Prostate gland (tissue), 2 donors: ENCODE measurements around the gene ZNF625. TPM values are rescaled to one million over a fixed set of nuclear protein-coding genes. Genes with fewer than 3 reads are reported as not detected.

Experiments
- DNase-seq: peaks from one replicate; pipeline ENCODE4 v3.0.0-alpha.2; 2019; ENCODE audit warnings: low spot score
- H3K27ac ChIP-seq, 2 donors: fragments of 200-600 bp; sonication (generic); 2 replicates each; pipeline ENCODE4 v1.5.1; 2017 to 2019
- H3K27me3 ChIP-seq: fragments of 200-600 bp; sonication (generic); replicated peaks from 2 replicates; pipeline ENCODE4 v1.5.1; 2019; ENCODE audit not compliant: insufficient read depth
- H3K36me3 ChIP-seq, 2 donors: fragments of 200-600 bp; sonication (generic); 1 replicate in 1 of 2; 2 replicates in 1 of 2; pipeline versions ENCODE4 v1.5.1 to v1.8.1; 2017 to 2019
- H3K4me1 ChIP-seq: fragments of 200-600 bp; sonication (generic); replicated peaks from 2 replicates; pipeline ENCODE4 v1.5.1; 2019
- H3K4me3 ChIP-seq, 2 donors: fragments of 200-600 bp; sonication (generic); 2 replicates each; pipeline ENCODE4 v1.5.1; 2017 to 2019
- H3K9me3 ChIP-seq: fragments of 200-600 bp; sonication (generic); 2 replicates; pipeline ENCODE4 v1.5.1; 2017
- POLR2A ChIP-seq: fragments of 450-650 bp; IDR thresholded peaks from one replicate; pipeline ENCODE4 v1.6.1; 2016; ENCODE audit warnings: antibody characterized with exemption, mild to moderate bottlenecking
- POLR2AphosphoS5 ChIP-seq: sonication (generic); formaldehyde crosslinking; IDR thresholded peaks from one replicate; pipeline ENCODE4 v1.6.1; 2017; ENCODE audit warnings: antibody characterized with exemption
- WGBS: methylation state at CpG from one replicate; pipeline ENCODE4 v1.1.5; 2018; 5-methylcytosine and 5-hydroxymethylcytosine counted together
- intact Hi-C: fragments of 100-400 bp; cut with DNase I; formaldehyde crosslinking; loops from one replicate; pipeline ENCODE4 v1.14.2; 2022
- total RNA-seq, 2 donors: library from RNA; depleted of rRNA; stranded (reverse); fragments of >200 nt; gene quantifications; one replicate each; pipeline ENCODE4 v1.1.0, GENCODE V29; 2016
- TF ChIP-seq, protein P1 (sequence below), 4 experiments: fragments of 200-600 bp in 2 of 4; fragments of 450-650 bp in 2 of 4; sonication (generic) in 2 of 4; IDR thresholded peaks; 1 replicate in 3 of 4; 2 replicates in 1 of 4; pipeline ENCODE4 v1.5.1; 2016 to 2019; ENCODE audit warnings: antibody characterized with exemption in 4 of 4, mild to moderate bottlenecking in 2 of 4, moderate library complexity in 2 of 4

ZNF625 gene
- total RNA-seq, 2 donors from 2014 or later: 7.8 to 15.6 TPM

DNA sequence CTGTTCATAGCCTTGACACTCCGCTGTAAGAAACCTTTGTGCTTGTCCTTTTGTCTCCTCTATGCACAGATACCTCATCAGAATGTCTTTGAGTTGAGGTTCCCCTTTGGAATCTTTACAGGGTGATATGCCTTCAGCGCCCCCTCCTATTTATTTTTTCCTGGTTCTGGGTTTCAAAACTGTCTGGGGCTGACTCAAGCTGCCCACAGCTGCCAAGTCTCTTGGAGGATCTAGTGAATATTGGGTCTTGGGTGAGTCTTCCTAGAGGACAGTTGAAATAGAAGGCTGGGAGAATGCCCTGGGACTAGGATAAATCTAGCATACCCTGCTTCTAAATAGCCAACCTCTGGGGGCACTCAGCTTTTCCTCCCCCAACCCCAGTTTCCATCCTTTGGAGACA, 7.3 kb upstream of the ZNF625 start:
- no peaks in the 10 kb centered on the region for H3K27me3 ChIP-seq
- H3K36me3 ChIP-seq: no peaks in the 10 kb centered on the region
- TF ChIP-seq POLR2A (no peak), POLR2AphosphoS5 (no peak)
- TF ChIP-seq, protein P1, sequence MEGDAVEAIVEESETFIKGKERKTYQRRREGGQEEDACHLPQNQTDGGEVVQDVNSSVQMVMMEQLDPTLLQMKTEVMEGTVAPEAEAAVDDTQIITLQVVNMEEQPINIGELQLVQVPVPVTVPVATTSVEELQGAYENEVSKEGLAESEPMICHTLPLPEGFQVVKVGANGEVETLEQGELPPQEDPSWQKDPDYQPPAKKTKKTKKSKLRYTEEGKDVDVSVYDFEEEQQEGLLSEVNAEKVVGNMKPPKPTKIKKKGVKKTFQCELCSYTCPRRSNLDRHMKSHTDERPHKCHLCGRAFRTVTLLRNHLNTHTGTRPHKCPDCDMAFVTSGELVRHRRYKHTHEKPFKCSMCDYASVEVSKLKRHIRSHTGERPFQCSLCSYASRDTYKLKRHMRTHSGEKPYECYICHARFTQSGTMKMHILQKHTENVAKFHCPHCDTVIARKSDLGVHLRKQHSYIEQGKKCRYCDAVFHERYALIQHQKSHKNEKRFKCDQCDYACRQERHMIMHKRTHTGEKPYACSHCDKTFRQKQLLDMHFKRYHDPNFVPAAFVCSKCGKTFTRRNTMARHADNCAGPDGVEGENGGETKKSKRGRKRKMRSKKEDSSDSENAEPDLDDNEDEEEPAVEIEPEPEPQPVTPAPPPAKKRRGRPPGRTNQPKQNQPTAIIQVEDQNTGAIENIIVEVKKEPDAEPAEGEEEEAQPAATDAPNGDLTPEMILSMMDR (IDR thresholded peaks at IDR 0.05): no peak
- H3K27ac ChIP-seq: peak overlapping the region; percentile 86 to 92
- intact Hi-C loops: loop anchor here (5.0 to 10.0 kb wide), 2 partner anchors 102 to 201 kb away; partner anchors contain the start of genes ZNF442 and ZNF844
- DNase-seq: no peak
- no peaks in the 10 kb centered on the region for H3K9me3 ChIP-seq
- peaks cover 4% of the 10 kb centered on the region for H3K4me1 ChIP-seq
- WGBS: 8% methylated on average over 2 of the region's 2 CpGs
- peak overlapping the region; percentile 72 to 89 for H3K4me3 ChIP-seq

DNA sequence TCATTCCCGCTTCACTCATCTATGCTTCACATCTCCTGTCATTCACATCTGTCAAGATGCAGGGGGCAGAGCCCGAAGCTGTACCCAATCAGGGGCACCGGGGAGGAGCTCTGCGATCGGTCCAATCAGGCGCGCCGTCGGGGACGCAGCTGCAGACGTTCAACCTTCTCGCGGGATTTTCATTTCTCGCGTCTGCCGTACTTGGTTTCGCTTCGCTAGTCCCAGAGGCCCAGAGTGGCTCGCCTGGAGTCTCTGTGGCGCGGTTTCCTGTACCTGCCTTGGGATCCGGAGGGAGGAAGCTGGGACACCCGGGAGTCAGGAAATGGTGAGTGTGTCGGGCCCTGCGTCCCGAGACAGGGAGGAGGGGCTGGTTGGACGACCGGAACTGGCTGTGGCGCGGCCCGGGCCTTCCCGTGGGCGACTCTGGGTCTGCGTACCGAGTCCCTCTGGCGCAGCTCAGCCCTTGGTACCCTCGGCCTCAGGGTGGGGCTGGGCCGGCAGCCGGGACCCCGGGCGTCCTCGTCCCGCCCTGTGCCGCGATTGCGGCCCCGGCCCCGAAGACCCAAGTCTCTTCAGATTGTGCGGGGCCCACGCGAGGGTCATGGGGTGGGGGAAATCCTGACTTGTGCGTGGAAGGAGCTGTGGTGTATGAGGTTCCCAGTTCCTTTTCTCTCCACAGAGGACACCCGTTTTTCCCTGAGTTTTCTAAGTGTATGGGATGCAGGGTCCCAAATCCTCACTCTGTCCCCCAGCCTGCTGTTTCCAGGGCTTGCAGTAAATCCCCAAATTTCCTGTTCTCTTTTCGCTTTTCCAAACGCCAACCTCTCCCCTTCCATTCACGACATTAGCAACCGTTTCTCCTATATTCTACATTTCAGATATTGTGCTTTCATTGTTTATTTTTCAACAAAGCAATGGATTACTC, 6.6 kb upstream of the ZNF625 start, which contains the start of gene ZNF136:
TSS of gene ZNF136 (plus strand) at position 215 of the 925 bp plus-strand sequence. CDS start at position 323, 108 bp downstream.
- peak; percentile 82 for TF ChIP-seq POLR2A
- peak; percentile 91 for TF ChIP-seq POLR2AphosphoS5
- TF ChIP-seq, protein P1 (IDR thresholded peaks at IDR 0.05): no peak
- Histone ChIP-seq H3K27ac (peak within 1 kb of the TSS; percentile 86 to 92), H3K9me3 (no peaks in the 10 kb centered on the region), H3K36me3 (no peaks in the 10 kb centered on the region), H3K4me3 (peak within 1 kb of the TSS; percentile 72 to 89), H3K4me1 (peaks cover 4% of the 10 kb centered on the region), H3K27me3 (no peaks in the 10 kb centered on the region)
- WGBS: under 1% methylated on average over 57 of the region's 57 CpGs
- intact Hi-C loops: loop anchor here (5.0 to 10.0 kb wide), 2 partner anchors 101 to 202 kb away; partner anchors contain the start of genes ZNF442 and ZNF844
- DNase-seq: peak; percentile 89

DNA sequence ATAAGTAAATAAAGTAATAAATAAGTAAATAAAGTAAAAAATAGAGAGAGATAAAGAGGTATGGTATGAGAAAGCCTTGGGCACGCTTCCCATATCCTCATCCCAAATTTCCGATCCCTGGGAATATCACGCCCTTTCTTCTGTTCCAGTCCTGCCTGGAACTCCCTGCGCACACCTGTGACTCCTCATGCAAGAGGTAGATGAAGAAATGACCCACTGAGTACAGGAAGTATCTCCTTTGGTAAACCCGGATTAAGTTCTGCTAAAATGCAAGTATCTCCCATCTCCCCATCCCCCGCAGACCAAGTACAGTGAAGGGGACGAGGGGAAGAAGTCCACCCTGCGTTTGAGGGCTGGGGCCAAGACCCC, 6.0 kb upstream of the ZNF625 start:
- H3K36me3 ChIP-seq: no peaks in the 10 kb centered on the region
- intact Hi-C loops: loop anchor here (5.0 to 10.0 kb wide), 2 partner anchors 100 to 202 kb away; partner anchors contain the start of genes ZNF442 and ZNF844
- peak overlapping the region; percentile 86 to 92 for H3K27ac ChIP-seq
- TF ChIP-seq POLR2A (no peak), POLR2AphosphoS5 (no peak)
- TF ChIP-seq, protein P1 (IDR thresholded peaks at IDR 0.05): no peak
- peak overlapping the region; percentile 72 to 89 for H3K4me3 ChIP-seq
- H3K27me3 ChIP-seq: no peaks in the 10 kb centered on the region
- DNase-seq: no peak
- 16% methylated on average over 8 of the region's 8 CpGs for WGBS
- H3K4me1 ChIP-seq: peaks cover 4% of the 10 kb centered on the region
- H3K9me3 ChIP-seq: no peaks in the 10 kb centered on the region

DNA sequence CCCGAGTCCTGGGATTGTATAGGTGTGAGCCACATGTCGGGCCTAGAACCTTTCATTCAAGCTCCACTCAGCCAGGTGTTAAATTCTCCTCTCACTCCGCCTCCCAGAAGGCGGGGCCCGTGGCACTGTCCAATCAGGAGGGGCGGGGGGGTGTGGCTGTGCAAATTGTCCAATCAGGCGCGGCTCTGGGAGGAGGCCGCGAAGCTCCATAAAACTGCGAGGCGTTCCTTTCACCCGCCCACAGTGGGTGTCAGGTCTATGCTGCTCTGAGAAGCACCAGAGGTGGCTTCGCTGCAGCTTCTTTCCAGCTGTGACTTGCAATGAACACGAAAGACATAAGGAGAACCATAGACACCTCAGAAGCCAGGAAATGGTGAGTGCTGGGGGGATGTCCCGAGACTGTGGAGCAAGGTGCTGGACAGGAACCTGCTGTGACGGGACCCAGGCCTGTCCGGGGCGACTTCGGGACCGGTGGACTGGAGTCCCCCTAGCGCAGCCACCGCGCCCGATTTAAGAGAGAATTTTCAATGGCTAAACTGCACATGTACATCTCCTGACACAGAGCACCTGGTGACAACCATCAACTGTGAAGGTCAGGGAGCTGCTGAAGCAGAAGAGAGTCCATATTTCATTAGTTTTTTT, 3.4 kb upstream of the ZNF625 start:
- Histone ChIP-seq H3K4me3 (no peak overlapping the region), H3K27ac (no peak overlapping the region), H3K9me3 (no peaks in the 10 kb centered on the region), H3K27me3 (no peaks in the 10 kb centered on the region), H3K4me1 (peaks cover 4% of the 10 kb centered on the region), H3K36me3 (no peaks in the 10 kb centered on the region)
- no peak for DNase-seq
- intact Hi-C loops: loop anchor here (5.0 to 10.0 kb wide), 2 partner anchors 98 to 205 kb away; partner anchors contain the start of genes ZNF442 and ZNF844
- WGBS: 92% methylated on average over 25 of the region's 25 CpGs
- TF ChIP-seq, protein P1 (IDR thresholded peaks at IDR 0.05): no peak
- no peak for TF ChIP-seq POLR2A
- TF ChIP-seq POLR2AphosphoS5: no peak
